ENCODE data around the gene KIF1A.

Gene KIF1A

GRCh38 chr2:240717181-240717641, 102.8 kb downstream of the KIF1A start:
- H3K27ac ChIP-seq (replicated peaks), result no peak overlapping the region
- H3K4me3 ChIP-seq (replicated peaks; ENCODE audit: insufficient read depth, low read length), result no peak overlapping the region
- TF ChIP-seq POLR2AphosphoS5 (IDR thresholded peaks at IDR 0.05; ENCODE audit: low read depth) (no peak), REST (IDR thresholded peaks at IDR 0.05; ENCODE audit: insufficient replicate concordance, low read depth) (no peak), SPI1 (IDR thresholded peaks at IDR 0.05; ENCODE audit: borderline replicate concordance, low read depth) (no peak), GABPA (IDR thresholded peaks at IDR 0.05; ENCODE audit: low read depth) (no peak), CTCF (IDR thresholded peaks at IDR 0.05; ENCODE audit: insufficient read depth, low read length) (no peak)
- no peaks in the 10 kb centered on the region for H3K27me3 ChIP-seq (ENCODE audit: insufficient read depth, poor library complexity, severe bottlenecking)
- DNase-seq (ENCODE audit: low read depth in 1 of 2, low spot score in 1 of 2), result no peak

- TF ChIP-seq SPI1 (IDR thresholded peaks at IDR 0.05; ENCODE audit: borderline replicate concordance, low read depth) (no peak), POLR2AphosphoS5 (IDR thresholded peaks at IDR 0.05; ENCODE audit: low read depth) (no peak), GABPA (IDR thresholded peaks at IDR 0.05; ENCODE audit: low read depth) (no peak)
- Histone ChIP-seq H3K27ac (replicated peaks) (no peak overlapping the region), H3K27me3 (ENCODE audit: insufficient read depth, poor library complexity, severe bottlenecking) (no peaks in the 10 kb centered on the region), H3K4me3 (replicated peaks; ENCODE audit: insufficient read depth, low read length) (no peak overlapping the region)
- no peak for DNase-seq (ENCODE audit: low read depth in 1 of 2, low spot score in 1 of 2)
Observed at GRCh38 chr2:240716130-240716798, 103.8 kb downstream of the KIF1A start.

GRCh38 chr2:240714747-240715725, 105.0 kb downstream of the KIF1A start:
- no peaks in the 10 kb centered on the region for H3K27me3 ChIP-seq (ENCODE audit: insufficient read depth, poor library complexity, severe bottlenecking)
- TF ChIP-seq POLR2AphosphoS5 (IDR thresholded peaks at IDR 0.05; ENCODE audit: low read depth) (no peak), SPI1 (IDR thresholded peaks at IDR 0.05; ENCODE audit: borderline replicate concordance, low read depth) (no peak), REST (IDR thresholded peaks at IDR 0.05; ENCODE audit: insufficient replicate concordance, low read depth) (no peak), GABPA (IDR thresholded peaks at IDR 0.05; ENCODE audit: low read depth) (no peak), CTCF (IDR thresholded peaks at IDR 0.05; ENCODE audit: insufficient read depth, low read length) (no peak)
- no peak for DNase-seq (ENCODE audit: low read depth in 1 of 2, low spot score in 1 of 2)
- no peak overlapping the region for H3K27ac ChIP-seq (replicated peaks)
- no peak overlapping the region for H3K4me3 ChIP-seq (replicated peaks; ENCODE audit: insufficient read depth, low read length)

All from HL-60 (cell line).